ENCODE results near the gene CTCF. TPM values are rescaled to one million over a fixed set of nuclear protein-coding genes. Genes with fewer than 3 reads are reported as not detected.

Gene CTCF
- total RNA-seq, 3 donors from 2014 or later (not counting 1 experiment from before 2014, with no cell fraction given), result 61.4 to 76.7 (median 63.6) TPM

DNA sequence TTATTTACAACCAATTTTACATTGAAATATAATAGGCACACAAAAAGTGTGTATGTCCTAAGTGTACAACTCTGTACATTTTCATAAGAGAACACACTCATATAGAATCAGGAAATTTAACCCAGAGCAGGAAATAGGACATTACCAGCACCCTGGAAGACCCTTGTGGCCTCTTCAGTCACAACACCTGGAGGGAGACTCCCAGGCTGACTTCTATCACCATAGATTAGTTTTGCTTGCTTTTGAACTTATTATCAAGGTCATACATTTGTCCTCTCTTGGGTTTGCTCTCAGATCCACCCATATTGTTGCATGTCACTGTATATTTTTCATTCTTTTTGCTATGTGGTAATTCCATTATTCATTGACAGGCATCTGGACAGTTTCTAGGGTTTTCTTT, 27.9 kb upstream of the CTCF start:
- Histone ChIP-seq H3K27me3 (ENCODE audit: control insufficient read depth, insufficient read depth, low read length) (no peaks in the 10 kb centered on the region), H3K27ac (ENCODE audit: low read length) (no peak overlapping the region), H3K36me3 (ENCODE audit: control insufficient read depth, insufficient read depth, low read length) (no peaks in the 10 kb centered on the region), H3K4me3 (ENCODE audit: low read length) (no peak overlapping the region), H3K4me1 (ENCODE audit: control insufficient read depth, insufficient read depth, low read length) (peaks cover 53% of the 10 kb centered on the region), H3K9me3 (ENCODE audit: control insufficient read depth, insufficient read depth, low read length) (no peaks in the 10 kb centered on the region)
- Mint-ChIP-seq H3K36me3 (no peaks in the 10 kb centered on the region), H3K4me3 (no peak overlapping the region), H3K9me3 (no peaks in the 10 kb centered on the region), H3K27ac (no peak overlapping the region), H3K27me3 (ENCODE audit: low read depth in 2 of 2) (peaks cover 0 to 15% of the 10 kb centered on the region in 2 donors), H3K4me1 (peaks cover 45 to 70% of the 10 kb centered on the region in 2 donors)
- ATAC-seq, result no peak
- DNase-seq, result no peak
- intact Hi-C loops (cut with micrococcal nuclease), result no loop called here
- TF ChIP-seq, protein P1, sequence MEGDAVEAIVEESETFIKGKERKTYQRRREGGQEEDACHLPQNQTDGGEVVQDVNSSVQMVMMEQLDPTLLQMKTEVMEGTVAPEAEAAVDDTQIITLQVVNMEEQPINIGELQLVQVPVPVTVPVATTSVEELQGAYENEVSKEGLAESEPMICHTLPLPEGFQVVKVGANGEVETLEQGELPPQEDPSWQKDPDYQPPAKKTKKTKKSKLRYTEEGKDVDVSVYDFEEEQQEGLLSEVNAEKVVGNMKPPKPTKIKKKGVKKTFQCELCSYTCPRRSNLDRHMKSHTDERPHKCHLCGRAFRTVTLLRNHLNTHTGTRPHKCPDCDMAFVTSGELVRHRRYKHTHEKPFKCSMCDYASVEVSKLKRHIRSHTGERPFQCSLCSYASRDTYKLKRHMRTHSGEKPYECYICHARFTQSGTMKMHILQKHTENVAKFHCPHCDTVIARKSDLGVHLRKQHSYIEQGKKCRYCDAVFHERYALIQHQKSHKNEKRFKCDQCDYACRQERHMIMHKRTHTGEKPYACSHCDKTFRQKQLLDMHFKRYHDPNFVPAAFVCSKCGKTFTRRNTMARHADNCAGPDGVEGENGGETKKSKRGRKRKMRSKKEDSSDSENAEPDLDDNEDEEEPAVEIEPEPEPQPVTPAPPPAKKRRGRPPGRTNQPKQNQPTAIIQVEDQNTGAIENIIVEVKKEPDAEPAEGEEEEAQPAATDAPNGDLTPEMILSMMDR (IDR thresholded peaks at IDR 0.05), result no peak

GRCh38 chr16:67535201-67535600, 27.1 kb upstream of the CTCF start:
- Histone ChIP-seq H3K4me1 (ENCODE audit: control insufficient read depth, insufficient read depth, low read length) (peaks cover 48% of the 10 kb centered on the region), H3K27ac (ENCODE audit: low read length) (no peak overlapping the region), H3K27me3 (ENCODE audit: control insufficient read depth, insufficient read depth, low read length) (no peaks in the 10 kb centered on the region), H3K4me3 (ENCODE audit: low read length) (no peak overlapping the region), H3K9me3 (ENCODE audit: control insufficient read depth, insufficient read depth, low read length) (no peaks in the 10 kb centered on the region), H3K36me3 (ENCODE audit: control insufficient read depth, insufficient read depth, low read length) (peaks cover 4% of the 10 kb centered on the region)
- Mint-ChIP-seq H3K27me3 (ENCODE audit: low read depth in 2 of 2) (peaks cover 0 to 12% of the 10 kb centered on the region in 2 donors), H3K4me3 (peak overlapping the region; percentile 91), H3K4me1 (peaks cover 42 to 70% of the 10 kb centered on the region in 2 donors), H3K36me3 (no peaks in the 10 kb centered on the region), H3K27ac (peak overlapping the region; percentile 89 to 94), H3K9me3 (no peaks in the 10 kb centered on the region)
- ATAC-seq, result no peak
- TF ChIP-seq, protein P1 (IDR thresholded peaks at IDR 0.05), result no peak
- intact Hi-C loops (cut with micrococcal nuclease), result no loop called here
- DNase-seq, result no peak
- 97% methylated on average over 2 of the region's 2 CpGs for WGBS (ENCODE audit: insufficient coverage)

- ATAC-seq, result peak; percentile 49 to 65 (median 64)
- peaks cover 32 to 76% of the 10 kb centered on the region in 2 donors for H3K4me1 Mint-ChIP-seq
- peaks cover 36% of the 10 kb centered on the region for H3K4me1 ChIP-seq (ENCODE audit: control insufficient read depth, insufficient read depth, low read length)
- peaks cover 15% of the 10 kb centered on the region for H3K36me3 ChIP-seq (ENCODE audit: control insufficient read depth, insufficient read depth, low read length)
- H3K27me3 ChIP-seq (ENCODE audit: control insufficient read depth, insufficient read depth, low read length), result no peaks in the 10 kb centered on the region
- no peaks in the 10 kb centered on the region for H3K36me3 Mint-ChIP-seq
- WGBS (ENCODE audit: insufficient coverage), result under 1% methylated on average over 32 of the region's 32 CpGs
- peak overlapping the region; percentile 87 for H3K4me3 ChIP-seq (ENCODE audit: low read length)
- DNase-seq, result peak; percentile 62 to 73
- no peaks in the 10 kb centered on the region for H3K9me3 ChIP-seq (ENCODE audit: control insufficient read depth, insufficient read depth, low read length)
- H3K4me3 Mint-ChIP-seq, result peak overlapping the region; percentile 91
- TF ChIP-seq, protein P1 (IDR thresholded peaks at IDR 0.05), result no peak
- H3K27ac Mint-ChIP-seq, result peak overlapping the region; percentile 89 to 94
- intact Hi-C loops (cut with micrococcal nuclease), result no loop called here
- no peaks in the 10 kb centered on the region for H3K9me3 Mint-ChIP-seq
- H3K27ac ChIP-seq (ENCODE audit: low read length), result peak overlapping the region; percentile 89
- peaks cover 0 to 3% of the 10 kb centered on the region in 2 donors for H3K27me3 Mint-ChIP-seq (ENCODE audit: low read depth in 2 of 2)
These were observed 25.1 kb upstream of the CTCF start for GRCh38 chr16:67537270-67537635.
